Measurements from ENCODE around the gene GRB2. TPM values are rescaled to one million over a fixed set of nuclear protein-coding genes. Genes with fewer than 3 reads are reported as not detected.
"Not testable (repeated sequence)": the region's sequence is repeated elsewhere in the genome, so short reads cannot be mapped to it uniquely, and the experiment has no call there.

GRB2 gene
- 100 to 1,000 TPM; 117 to 126 TPM for total RNA-seq

DNA sequence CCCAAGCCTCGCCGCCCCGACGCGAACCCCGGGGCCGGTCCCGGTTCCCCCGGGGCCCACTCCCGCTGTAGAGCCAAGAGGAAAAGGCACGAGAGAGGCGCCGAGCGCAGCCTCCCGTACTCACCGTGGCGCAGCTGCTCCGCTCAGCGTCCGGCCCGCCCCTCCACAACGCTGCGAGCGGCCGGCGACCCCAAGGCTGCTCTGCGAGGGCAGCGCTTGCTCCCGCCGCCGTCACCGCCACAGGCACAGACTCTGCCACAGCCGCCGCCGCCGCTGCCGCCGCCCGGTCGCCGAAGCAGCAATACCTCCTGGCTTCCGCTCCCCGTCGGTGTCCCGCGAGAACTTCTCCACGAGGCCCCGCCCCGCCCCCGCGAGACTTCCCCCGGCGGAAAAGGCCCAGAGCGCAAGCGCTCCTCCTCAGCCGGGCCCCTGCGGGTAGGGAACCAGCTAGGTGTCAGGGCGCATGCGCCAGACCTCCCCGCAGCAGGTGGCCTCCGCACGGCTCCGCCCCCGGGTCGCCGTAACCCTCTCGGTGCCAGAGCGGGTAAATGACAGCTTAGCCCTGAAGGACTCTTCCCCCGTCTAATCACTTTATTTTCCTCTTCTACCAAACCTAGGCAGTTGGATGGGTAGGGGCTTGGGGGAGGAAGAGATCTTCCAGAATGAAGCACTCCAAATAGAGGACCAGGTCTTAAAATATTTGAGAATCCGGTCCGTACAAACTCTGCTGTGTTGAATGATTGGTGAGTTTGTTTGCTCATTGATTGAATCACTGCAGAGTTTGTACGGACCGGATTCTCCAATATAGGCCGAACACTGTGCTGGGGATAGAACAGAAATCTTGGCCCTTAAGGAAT lies at the start of gene GRB2:
Gene GRB2 (minus strand): TSS at position 314 of the 857 bp plus-strand sequence. CDS start 12,050 bp downstream, outside the sequence.
- intact Hi-C loops (cut with DNase I) = loop anchor here (2.0 kb wide), 1 partner anchor 83 kb away; no protein-coding TSS in a partner anchor
- Histone ChIP-seq H3K4me1 (no peaks in the 10 kb centered on the region), H3K36me3 (no peaks in the 10 kb centered on the region), H3K27ac (peak within 1 kb of the TSS; percentile 91), H3K9ac (ENCODE audit: low read depth in 2 of 2, low read length in 2 of 2) (peak within 1 kb of the TSS; percentile 93 to 97), H3K27me3 (no peaks in the 10 kb centered on the region), H3K4me3 (peak within 1 kb of the TSS; percentile 100), H3K9me3 (no peaks in the 10 kb centered on the region)
- TF ChIP-seq, protein P1, sequence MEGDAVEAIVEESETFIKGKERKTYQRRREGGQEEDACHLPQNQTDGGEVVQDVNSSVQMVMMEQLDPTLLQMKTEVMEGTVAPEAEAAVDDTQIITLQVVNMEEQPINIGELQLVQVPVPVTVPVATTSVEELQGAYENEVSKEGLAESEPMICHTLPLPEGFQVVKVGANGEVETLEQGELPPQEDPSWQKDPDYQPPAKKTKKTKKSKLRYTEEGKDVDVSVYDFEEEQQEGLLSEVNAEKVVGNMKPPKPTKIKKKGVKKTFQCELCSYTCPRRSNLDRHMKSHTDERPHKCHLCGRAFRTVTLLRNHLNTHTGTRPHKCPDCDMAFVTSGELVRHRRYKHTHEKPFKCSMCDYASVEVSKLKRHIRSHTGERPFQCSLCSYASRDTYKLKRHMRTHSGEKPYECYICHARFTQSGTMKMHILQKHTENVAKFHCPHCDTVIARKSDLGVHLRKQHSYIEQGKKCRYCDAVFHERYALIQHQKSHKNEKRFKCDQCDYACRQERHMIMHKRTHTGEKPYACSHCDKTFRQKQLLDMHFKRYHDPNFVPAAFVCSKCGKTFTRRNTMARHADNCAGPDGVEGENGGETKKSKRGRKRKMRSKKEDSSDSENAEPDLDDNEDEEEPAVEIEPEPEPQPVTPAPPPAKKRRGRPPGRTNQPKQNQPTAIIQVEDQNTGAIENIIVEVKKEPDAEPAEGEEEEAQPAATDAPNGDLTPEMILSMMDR (IDR thresholded peaks at IDR 0.05) = no peak
- peak; percentile 99 for DNase-seq

DNA sequence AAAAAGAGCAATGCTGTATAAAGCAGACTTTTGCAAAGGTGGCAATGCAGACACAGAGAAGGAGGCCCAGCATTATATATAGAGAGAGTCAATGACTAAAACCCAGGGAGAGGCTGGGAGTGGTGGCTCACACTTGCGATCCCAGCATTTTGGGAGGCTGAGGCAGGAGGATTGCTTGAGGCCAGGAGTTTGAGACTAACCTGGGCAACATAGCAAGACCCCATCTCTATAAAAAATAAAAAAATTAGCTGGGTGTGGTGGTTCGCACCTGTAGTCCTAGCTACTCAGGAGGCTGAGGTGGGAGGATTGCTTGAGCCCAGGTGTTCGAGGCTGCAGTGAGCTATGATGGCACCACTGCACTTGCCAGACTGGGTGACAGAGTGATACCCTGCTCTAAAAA lies 49.2 kb upstream of the GRB2 start:
- H3K27ac ChIP-seq; H3K9me3 ChIP-seq; DNase-seq; intact Hi-C loops (cut with DNase I); H3K36me3 ChIP-seq; H3K4me1 ChIP-seq; H3K27me3 ChIP-seq; H3K9ac ChIP-seq (ENCODE audit: low read depth in 2 of 2, low read length in 2 of 2); H3K4me3 ChIP-seq: not testable (repeated sequence)

DNA sequence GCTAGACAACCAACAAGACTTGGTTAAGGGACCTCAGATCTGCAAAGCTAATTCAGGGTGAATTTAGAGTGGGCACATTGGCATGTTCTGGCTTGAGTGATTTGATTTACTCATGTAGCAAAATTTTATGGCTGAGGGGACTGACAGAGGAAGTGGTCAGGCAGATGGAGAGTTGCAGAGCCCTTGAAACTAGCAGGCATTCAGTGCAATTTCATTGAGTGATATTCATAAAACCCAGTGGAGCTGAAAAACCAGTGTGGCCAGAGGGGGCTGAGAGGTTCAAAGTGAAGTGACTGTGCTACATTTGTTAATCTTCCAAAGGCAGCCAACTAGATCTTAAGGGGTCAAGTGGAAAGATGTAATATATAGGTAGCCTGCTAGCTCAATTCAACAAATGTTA lies 48.7 kb upstream of the GRB2 start:
- DNase-seq = no peak
- TF ChIP-seq, protein P1 (IDR thresholded peaks at IDR 0.05) = no peak
- H3K9ac ChIP-seq (ENCODE audit: low read depth in 2 of 2, low read length in 2 of 2) = no peak overlapping the region
- no peak overlapping the region for H3K4me3 ChIP-seq
- H3K4me1 ChIP-seq = peaks cover 8% of the 10 kb centered on the region
- no peaks in the 10 kb centered on the region for H3K9me3 ChIP-seq
- H3K27me3 ChIP-seq = no peaks in the 10 kb centered on the region
- peak overlapping the region; percentile 75 for H3K27ac ChIP-seq
- H3K36me3 ChIP-seq = no peaks in the 10 kb centered on the region
- intact Hi-C loops (cut with DNase I) = no loop called here

GRCh38 chr17:75450270-75450669 lies 44.8 kb upstream of the GRB2 start:
- intact Hi-C loops (cut with DNase I) = no loop called here
- no peaks in the 10 kb centered on the region for H3K36me3 ChIP-seq
- TF ChIP-seq, protein P1 (IDR thresholded peaks at IDR 0.05) = no peak
- no peaks in the 10 kb centered on the region for H3K9me3 ChIP-seq
- no peak for DNase-seq
- H3K4me1 ChIP-seq = no peaks in the 10 kb centered on the region
- H3K4me3 ChIP-seq = no peak overlapping the region
- H3K27ac ChIP-seq = no peak overlapping the region
- no peaks in the 10 kb centered on the region for H3K27me3 ChIP-seq
- H3K9ac ChIP-seq (ENCODE audit: low read depth in 2 of 2, low read length in 2 of 2) = no peak overlapping the region

GRCh38 chr17:75447951-75448856 lies 42.7 kb upstream of the GRB2 start:
- Histone ChIP-seq H3K4me1 (no peaks in the 10 kb centered on the region), H3K27me3 (no peaks in the 10 kb centered on the region), H3K27ac (no peak overlapping the region), H3K9me3 (no peaks in the 10 kb centered on the region), H3K9ac (ENCODE audit: low read depth in 2 of 2, low read length in 2 of 2) (no peak overlapping the region), H3K4me3 (no peak overlapping the region), H3K36me3 (no peaks in the 10 kb centered on the region)
- DNase-seq = no peak
- TF ChIP-seq, protein P1 (IDR thresholded peaks at IDR 0.05) = no peak
- intact Hi-C loops (cut with DNase I) = no loop called here

DNA sequence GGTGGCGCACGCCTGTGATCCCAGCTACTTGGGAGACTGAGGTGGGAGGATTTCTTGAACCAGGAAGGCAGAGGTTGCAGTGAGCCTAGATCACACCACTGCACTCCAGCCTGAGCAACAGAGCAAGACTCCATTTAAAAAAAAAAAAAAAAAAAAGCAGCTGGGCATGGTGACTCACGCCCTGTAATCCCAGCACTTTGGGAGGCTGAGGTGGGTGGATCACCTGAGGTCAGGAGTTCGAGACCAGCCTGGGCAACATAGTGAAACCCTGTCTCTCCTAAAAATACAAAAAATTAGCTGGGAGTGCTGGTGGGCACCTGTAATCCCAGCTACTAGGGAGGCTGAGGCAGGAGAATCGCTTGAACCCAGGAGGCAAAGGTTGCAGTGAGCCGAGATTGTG lies 40.4 kb upstream of the GRB2 start:
- not testable (repeated sequence) for H3K36me3 ChIP-seq, H3K27me3 ChIP-seq

More for the DNA sequence above, 40.4 kb upstream of the GRB2 start:
- intact Hi-C loops (cut with DNase I); H3K4me1 ChIP-seq; H3K4me3 ChIP-seq; H3K9ac ChIP-seq (ENCODE audit: low read depth in 2 of 2, low read length in 2 of 2); H3K9me3 ChIP-seq; H3K27ac ChIP-seq; DNase-seq: not testable (repeated sequence)
